K562 (cell line): ENCODE data around the gene FDX1. TPM values are rescaled to one million over a fixed set of nuclear protein-coding genes. Genes with fewer than 3 reads are reported as not detected.

ENCODE experiments used
- ATAC-seq: fragments of 200-7000 bp; cut with Tn5 transposase; 3 replicates; pipeline ENCODE4 v1.9.1; 2020; ENCODE audit warnings: moderate library complexity
- BruUV-seq: library from RNA; stranded (reverse); fragments of 400-500 nt; replicated peaks from 2 replicates; lab custom pipeline; 2021; lab: Mats Ljungman, UMichigan
- CTCF ChIA-PET: fragments of 300-600 bp; formaldehyde crosslinking; extraction: SDS; loops from one replicate; lab custom pipeline; 2021; ENCODE audit warnings: low intra/inter-chr PET ratio; lab: Yijun Ruan, JAX
- POLR2A ChIA-PET: fragments of 300-600, 350-650 bp; sonication (Branson Sonifier 250); formaldehyde crosslinking; extraction: SDS; loops from one replicate; lab custom pipeline; 2021; ENCODE audit warnings: antibody characterized with exemption, inconsistent platforms; lab: Yijun Ruan, JAX
- DNase-seq, 4 experiments: peaks; one replicate each; pipeline versions ENCODE4 v3.0.0 to v3.0.0-alpha.2; 2011 to 2018; ENCODE audit warnings: low spot score in 3 of 4, mixed read lengths in 3 of 4; ENCODE audit errors: extremely low read depth in 1 of 4
- FAIRE-seq: peaks from 2 replicates; lab custom pipeline; 2011; peaks lifted over from hg19 to GRCh38; lab: Jason Lieb, UNC
- H2AFZ ChIP-seq: 2 replicates; pipeline ENCODE4 v1.6.0; 2011; ENCODE audit warnings: low read depth, low read length, control low read depth, inconsistent platforms
- H3K27ac ChIP-seq: fragments of 200-600 bp; 3 replicates; pipeline ENCODE4 v1.8.0; 2011; ENCODE audit warnings: low read depth, mild to moderate bottlenecking, control low read depth, inconsistent platforms, low read length, moderate library complexity, mixed read lengths; ENCODE audit errors: extremely low read depth
- H3K27me3 ChIP-seq, 2 experiments: fragments of 300-600 bp in 1 of 2; 2 replicates in 1 of 2; 3 replicates in 1 of 2; pipeline versions ENCODE4 v1.6.0 to v1.8.0; 2011; ENCODE audit warnings: inconsistent platforms in 2 of 2, low read length in 2 of 2, mild to moderate bottlenecking in 1 of 2, mixed read lengths in 1 of 2, moderate library complexity in 1 of 2; ENCODE audit not compliant: control insufficient read depth in 2 of 2, insufficient read depth in 2 of 2
- H3K36me3 ChIP-seq: fragments of 300-600 bp; 3 replicates; pipeline ENCODE4 v1.8.0; 2011; ENCODE audit warnings: mild to moderate bottlenecking, low read length, inconsistent platforms; ENCODE audit not compliant: control insufficient read depth, insufficient read depth
- H3K4me1 ChIP-seq, 2 experiments: fragments of 200-600 bp in 1 of 2; replicated peaks in 1 of 2; 2 replicates in 1 of 2; 3 replicates in 1 of 2; pipeline versions ENCODE4 v1.5.1 to v1.8.0; 2011; ENCODE audit warnings: inconsistent platforms in 2 of 2, low read length in 2 of 2, mild to moderate bottlenecking in 1 of 2, mixed read lengths in 1 of 2, moderate library complexity in 1 of 2; ENCODE audit not compliant: control insufficient read depth in 2 of 2, insufficient read depth in 2 of 2
- H3K4me2 ChIP-seq: 2 replicates; pipeline ENCODE4 v1.6.1; 2011; ENCODE audit warnings: low read length, control low read depth, inconsistent platforms, mixed read lengths; ENCODE audit not compliant: insufficient read depth
- H3K4me3 ChIP-seq: fragments of 200-600 bp; sonication (generic), shearing (Covaris generic); 2 replicates; pipeline ENCODE4 v1.5.1; 2016; ENCODE audit warnings: control low read depth, inconsistent platforms
- H3K79me2 ChIP-seq: fragments of 200-600 bp; 3 replicates; pipeline ENCODE4 v1.8.0; 2011; ENCODE audit warnings: low read length, inconsistent platforms; ENCODE audit not compliant: control insufficient read depth, insufficient read depth
- H3K9ac ChIP-seq, 2 experiments: 2 replicates each; pipeline versions ENCODE4 v1.6.0 to v1.6.1; 2011; ENCODE audit warnings: low read depth in 2 of 2, low read length in 2 of 2, control low read depth in 1 of 2, inconsistent platforms in 1 of 2, mild to moderate bottlenecking in 1 of 2, mixed read lengths in 1 of 2; ENCODE audit not compliant: insufficient read depth in 1 of 2
- H3K9me1 ChIP-seq: one replicate; pipeline ENCODE4 v1.6.0; 2011; ENCODE audit warnings: inconsistent platforms, mild to moderate bottlenecking, low read length, moderate library complexity; ENCODE audit not compliant: control insufficient read depth, insufficient read depth
- H3K9me3 ChIP-seq: replicated peaks from 2 replicates; pipeline ENCODE4 v1.5.1; 2011; ENCODE audit warnings: low read depth, low read length, inconsistent platforms; ENCODE audit not compliant: control insufficient read depth, insufficient read depth
- H4K20me1 ChIP-seq: replicated peaks from 2 replicates; pipeline ENCODE4 v1.6.1; 2011; ENCODE audit warnings: low read length, inconsistent platforms, mixed read lengths; ENCODE audit not compliant: control insufficient read depth, insufficient read depth
- ARNT ChIP-seq, 2 experiments: fragments of 450-650 bp; IDR thresholded peaks; 2 replicates each; pipeline ENCODE4 v1.6.1; 2016; ENCODE audit warnings: mild to moderate bottlenecking in 1 of 2
- CC2D1A ChIP-seq: fragments of 450-650 bp; IDR thresholded peaks from 2 replicates; pipeline ENCODE4 v1.6.1; 2017; ENCODE audit warnings: mild to moderate bottlenecking
- DEAF1 ChIP-seq: fragments of 450-650 bp; formaldehyde crosslinking; IDR thresholded peaks from 2 replicates; pipeline ENCODE4 v1.4.0; 2020; ENCODE audit warnings: mild to moderate bottlenecking, moderate library complexity
- ETS1 ChIP-seq: conservative IDR thresholded peaks from 2 replicates; pipeline ENCODE4 v1.6.1; 2011; ENCODE audit warnings: low read depth, mild to moderate bottlenecking, low read length; ENCODE audit not compliant: control insufficient read depth
- HDAC1 ChIP-seq, 2 experiments: fragments of 450-650 bp; IDR thresholded peaks; 2 replicates each; pipeline ENCODE4 v1.6.1; 2016 to 2017; ENCODE audit warnings: inconsistent platforms in 1 of 2, mild to moderate bottlenecking in 1 of 2, moderate library complexity in 1 of 2
- NCOR1 ChIP-seq: fragments of 450-650 bp; IDR thresholded peaks from 2 replicates; pipeline ENCODE4 v1.6.1; 2016; ENCODE audit warnings: mild to moderate bottlenecking, moderate library complexity
- RBM22 ChIP-seq: fragments of 200-400 bp; formaldehyde crosslinking; IDR thresholded peaks from 2 replicates; pipeline ENCODE4 v1.6.1; 2018; ENCODE audit warnings: low read length, low read depth; ENCODE audit not compliant: poor library complexity, severe bottlenecking
- SRF ChIP-seq, 2 experiments: fragments of 250-450, 450-650 bp in 1 of 2; sonication (Bioruptor Pico) in 1 of 2; sonication (generic) in 1 of 2; formaldehyde crosslinking; IDR thresholded peaks; 2 replicates each; pipeline versions ENCODE4 v1.5.0 to v1.5.1; 2020 to 2022; ENCODE audit warnings: mild to moderate bottlenecking in 1 of 2, missing genetic modification reagents in 1 of 2
- TFE3 ChIP-seq: fragments of 450-650 bp; formaldehyde crosslinking; IDR thresholded peaks from 2 replicates; pipeline ENCODE4 v1.4.0; 2020; ENCODE audit warnings: mild to moderate bottlenecking, mixed read lengths
- THRA ChIP-seq: fragments of 450-650 bp; IDR thresholded peaks from 2 replicates; pipeline ENCODE4 v1.6.1; 2017; ENCODE audit warnings: mild to moderate bottlenecking, moderate library complexity
- TSHZ1 ChIP-seq: fragments of 250-450 bp; sonication (Bioruptor Pico); IDR thresholded peaks from 2 replicates; pipeline ENCODE4 v1.4.0; 2020; ENCODE audit warnings: mild to moderate bottlenecking, moderate library complexity
- ZNF717 ChIP-seq: fragments of 250-450 bp; sonication (Bioruptor Pico); IDR thresholded peaks from 2 replicates; pipeline ENCODE4 v1.5.0; 2021
- WGBS: fragments of 100-300 bp; shearing (Covaris generic); methylation state at CpG from one replicate; pipeline ENCODE4 v1.1.6; 2016; ENCODE audit warnings: low coverage, mixed read lengths; ENCODE audit not compliant: insufficient coverage; ENCODE audit errors: missing lambda C conversion rate; 5-methylcytosine and 5-hydroxymethylcytosine counted together
- in situ Hi-C: fragments of 300-500 bp; cut with MboI; formaldehyde crosslinking; loops from 4 replicates; pipeline ENCODE4 v1.15.0; 2018; ENCODE audit warnings: inconsistent platforms, mixed read lengths
- intact Hi-C: fragments of 100-400 bp; cut with micrococcal nuclease; formaldehyde crosslinking; loops from 2 replicates; pipeline ENCODE4 v1.14.2; 2022
- polyA plus RNA-seq, 8 experiments: library from polyadenylated mRNA; depleted of rRNA in 4 of 8; stranded (reverse) in 5 of 8; unstranded in 3 of 8; fragments of >200 nt; fragmentation: Nextera tagmentation in 2 of 8; fragmentation: Illumina TruSeq in 1 of 8; extraction: Ambion mirVana in 2 of 8; extraction: Trizol in 1 of 8; gene quantifications; 2 replicates each; pipeline versions ENCODE4 v1.2.1 to v1.2.3, GENCODE V29; 2011 to 2014; ENCODE audit warnings: inconsistent platforms in 1 of 8, missing spikeins in 1 of 8
- total RNA-seq, 7 experiments: library from RNA; depleted of rRNA in 6 of 7; stranded (reverse); fragments of >200 nt in 6 of 7; fragmentation: Illumina TruSeq in 2 of 7; extraction: Trizol in 2 of 7; gene quantifications; 2 replicates each; pipeline versions ENCODE4 v1.2.1 to v1.2.3, GENCODE V29; 2011 to 2021; ENCODE audit warnings: low replicate concordance in 1 of 7

Gene FDX1
- total and polyA plus RNA-seq, 9 of the 15 experiments (the other 6 are each of a cell fraction or from before 2014, with no cell fraction given), result 6.4 to 14.3 (median 11.4) TPM

GRCh38 chr11:110513846-110514437 lies 84.2 kb downstream of the FDX1 start:
- Histone ChIP-seq H3K79me2 (no peaks in the 10 kb centered on the region), H3K36me3 (no peaks in the 10 kb centered on the region), H3K4me2 (no peak overlapping the region), H4K20me1 (no peaks in the 10 kb centered on the region), H3K9me3 (no peaks in the 10 kb centered on the region), H3K9me1 (no peaks in the 10 kb centered on the region), H3K4me3 (no peak overlapping the region), H2AFZ (no peak overlapping the region), H3K27me3 (peaks cover 0 to 21% of the 10 kb centered on the region in 2 experiments; a peak in 3 of 5 replicates), H3K4me1 (no peaks in the 10 kb centered on the region), H3K27ac (no peak overlapping the region), H3K9ac (no peak overlapping the region)
- BruUV-seq, result no TSS peak
- WGBS, result 0% methylated on average over 12 of the region's 13 CpGs
- no peak for DNase-seq
- in situ Hi-C loops (no loop called here), intact Hi-C loops (no loop called here)
- no peak for ATAC-seq
- ChIA-PET POLR2A (interaction anchor here (0.6 kb wide), 1 partner anchor 57 kb away, joined by 4 read pairs; no protein-coding TSS in a partner anchor), CTCF (no interaction called here)
- FAIRE-seq, result no peak
- no peak for TF ChIP-seq RBM22
- TF ChIP-seq ETS1, result no peak
- TF ChIP-seq ARNT (IDR thresholded peaks at IDR 0.05), result no peak
- TF ChIP-seq TSHZ1 (CRISPR knock-in tag), result no peak
- TF ChIP-seq NCOR1, result no peak
- no peak for TF ChIP-seq HDAC1 (IDR thresholded peaks at IDR 0.05)
- no peak for TF ChIP-seq THRA
- TF ChIP-seq DEAF1 (CRISPR knock-in tag), result no peak
- TF ChIP-seq ZNF717 (CRISPR knock-in tag), result no peak
- no peak for TF ChIP-seq SRF (CRISPR knock-in tag; IDR thresholded peaks at IDR 0.05)
- TF ChIP-seq CC2D1A, result no peak
- no peak for TF ChIP-seq TFE3 (CRISPR knock-in tag)
